ENCODE results near the gene PTH1R. TPM values are rescaled to one million over a fixed set of nuclear protein-coding genes. Genes with fewer than 3 reads are reported as not detected.

The PTH1R gene
- polyA plus RNA-seq, 1 donor (not counting 4 experiments of a cell fraction or from before 2014, with no cell fraction given) = not detected

GRCh38 chr3:46867550-46867898 lies 10.0 kb upstream of the PTH1R start:
- Histone ChIP-seq H3K79me2 (ENCODE audit: control insufficient read depth, insufficient read depth, low read length) (no peaks in the 10 kb centered on the region), H3K4me1 (ENCODE audit: control insufficient read depth, extremely low read depth, insufficient read depth, low read length) (no peaks in the 10 kb centered on the region), H3K27ac (ENCODE audit: control insufficient read depth, insufficient read depth, low read length) (no peak overlapping the region), H3K9me3 (ENCODE audit: control insufficient read depth, low read depth, low read length) (no peaks in the 10 kb centered on the region), H3K36me3 (ENCODE audit: control insufficient read depth in 2 of 2, extremely low read depth in 1 of 2, insufficient read depth in 2 of 2, low read length in 2 of 2) (no peaks in the 10 kb centered on the region), H2AFZ (ENCODE audit: control insufficient read depth, low read length) (no peak overlapping the region), H3K4me2 (ENCODE audit: control insufficient read depth, extremely low read depth, insufficient read depth, low read depth, low read length) (no peak overlapping the region), H3K9me1 (ENCODE audit: control insufficient read depth, extremely low read depth, insufficient read depth, low read length) (no peaks in the 10 kb centered on the region), H3K9ac (ENCODE audit: control insufficient read depth, extremely low read depth, insufficient read depth, low read length) (no peak overlapping the region), H3K4me3 (ENCODE audit: control insufficient read depth in 2 of 3, extremely low read depth in 1 of 3, insufficient read depth in 2 of 3, low read depth in 1 of 3, low read length in 3 of 3) (no peak overlapping the region), H3K27me3 (ENCODE audit: control insufficient read depth, extremely low read depth, insufficient read depth, low read length) (peaks cover 26% of the 10 kb centered on the region), H4K20me1 (ENCODE audit: control insufficient read depth, extremely low read depth, insufficient read depth, low read length) (no peaks in the 10 kb centered on the region)
- DNase-seq (ENCODE audit: low read depth, low spot score) = no peak
- TF ChIP-seq CTCF (optimal IDR thresholded peaks at IDR 0.05 in 1 of 3, IDR thresholded peaks at IDR 0.05 in 1 of 3, conservative IDR thresholded peaks at IDR 0.05 in 1 of 3; ENCODE audit: extremely low read depth in 1 of 3, insufficient read depth in 2 of 3, low read length in 3 of 3) (no peak), EZH2 (IDR thresholded peaks at IDR 0.05; ENCODE audit: low read length) (no peak)
- FAIRE-seq = no peak
- dilution Hi-C loops (cut with MboI; ENCODE audit: extremely low pct_ligation_motif_present, low sequenced_read_pairs) = no loop called here

- no peak for TF ChIP-seq CTCF (optimal IDR thresholded peaks at IDR 0.05 in 1 of 3, IDR thresholded peaks at IDR 0.05 in 1 of 3, conservative IDR thresholded peaks at IDR 0.05 in 1 of 3; ENCODE audit: extremely low read depth in 1 of 3, insufficient read depth in 2 of 3, low read length in 3 of 3)
- no peak for TF ChIP-seq EZH2 (IDR thresholded peaks at IDR 0.05; ENCODE audit: low read length)
- peaks cover 28% of the 10 kb centered on the region for H3K27me3 ChIP-seq (ENCODE audit: control insufficient read depth, extremely low read depth, insufficient read depth, low read length)
- no peak overlapping the region for H3K4me3 ChIP-seq (ENCODE audit: control insufficient read depth in 2 of 3, extremely low read depth in 1 of 3, insufficient read depth in 2 of 3, low read depth in 1 of 3, low read length in 3 of 3)
- no peaks in the 10 kb centered on the region for H3K9me3 ChIP-seq (ENCODE audit: control insufficient read depth, low read depth, low read length)
- no peak overlapping the region for H3K4me2 ChIP-seq (ENCODE audit: control insufficient read depth, extremely low read depth, insufficient read depth, low read depth, low read length)
- no peak for DNase-seq (ENCODE audit: low read depth, low spot score)
- no peaks in the 10 kb centered on the region for H3K4me1 ChIP-seq (ENCODE audit: control insufficient read depth, extremely low read depth, insufficient read depth, low read length)
- no peak overlapping the region for H3K27ac ChIP-seq (ENCODE audit: control insufficient read depth, insufficient read depth, low read length)
- dilution Hi-C loops (cut with MboI; ENCODE audit: extremely low pct_ligation_motif_present, low sequenced_read_pairs) = no loop called here
- no peaks in the 10 kb centered on the region for H3K36me3 ChIP-seq (ENCODE audit: control insufficient read depth in 2 of 2, extremely low read depth in 1 of 2, insufficient read depth in 2 of 2, low read length in 2 of 2)
- no peaks in the 10 kb centered on the region for H3K9me1 ChIP-seq (ENCODE audit: control insufficient read depth, extremely low read depth, insufficient read depth, low read length)
- no peak for FAIRE-seq
- H3K79me2 ChIP-seq (ENCODE audit: control insufficient read depth, insufficient read depth, low read length) = no peaks in the 10 kb centered on the region
- H4K20me1 ChIP-seq (ENCODE audit: control insufficient read depth, extremely low read depth, insufficient read depth, low read length) = no peaks in the 10 kb centered on the region
- no peak overlapping the region for H2AFZ ChIP-seq (ENCODE audit: control insufficient read depth, low read length)
- H3K9ac ChIP-seq (ENCODE audit: control insufficient read depth, extremely low read depth, insufficient read depth, low read length) = no peak overlapping the region
These were observed 9.2 kb upstream of the PTH1R start for GRCh38 chr3:46868287-46868686.
